ENCODE results near the gene CADPS.

CADPS gene

GRCh38 chr3:62805580-62806277, 69.5 kb downstream of the CADPS start:
- no peak for DNase-seq

GRCh38 chr3:62805106-62805505, 70.1 kb downstream of the CADPS start:
- no peak for DNase-seq

- no peak for DNase-seq
These were observed 71.9 kb downstream of the CADPS start for GRCh38 chr3:62803276-62803675.

GRCh38 chr3:62798000-62798399, 77.2 kb downstream of the CADPS start:
- DNase-seq = no peak

- DNase-seq = no peak
These were observed 78.1 kb downstream of the CADPS start for GRCh38 chr3:62797132-62797531.

- DNase-seq = no peak
These were observed 79.1 kb downstream of the CADPS start for GRCh38 chr3:62795978-62796657.

- DNase-seq = no peak
These were observed 81.3 kb downstream of the CADPS start for GRCh38 chr3:62793946-62794345.

GRCh38 chr3:62785384-62785783, 89.8 kb downstream of the CADPS start:
- no peak for DNase-seq

- DNase-seq = no peak
These were observed 94.1 kb downstream of the CADPS start for GRCh38 chr3:62781121-62781520.

- no peak for DNase-seq
These were observed 97.5 kb downstream of the CADPS start for GRCh38 chr3:62777674-62778073.

GRCh38 chr3:62777130-62777529, 98.1 kb downstream of the CADPS start:
- DNase-seq = no peak

- no peak for DNase-seq
These were observed 101.0 kb downstream of the CADPS start for GRCh38 chr3:62774221-62774620.

- DNase-seq = no peak
These were observed 103.7 kb downstream of the CADPS start for GRCh38 chr3:62771331-62772072.

GRCh38 chr3:62768896-62769295, 106.3 kb downstream of the CADPS start:
- no peak for DNase-seq

GRCh38 chr3:62761711-62762110, 113.5 kb downstream of the CADPS start:
- DNase-seq = no peak

- no peak for DNase-seq
These were observed 113.9 kb downstream of the CADPS start for GRCh38 chr3:62761311-62761710.

- DNase-seq = no peak
These were observed 116.7 kb downstream of the CADPS start for GRCh38 chr3:62758296-62759066.

GRCh38 chr3:62757045-62757444, 118.2 kb downstream of the CADPS start:
- no peak for DNase-seq

- no peak for DNase-seq
These were observed 119.9 kb downstream of the CADPS start for GRCh38 chr3:62755285-62755684.

- no peak for DNase-seq
These were observed 125.6 kb downstream of the CADPS start for GRCh38 chr3:62749657-62750056.

GRCh38 chr3:62749130-62749529, 126.1 kb downstream of the CADPS start:
- no peak for DNase-seq

GRCh38 chr3:62737449-62737848, 137.8 kb downstream of the CADPS start:
- DNase-seq = no peak

GRCh38 chr3:62735510-62735909, 139.7 kb downstream of the CADPS start:
- DNase-seq = no peak

Measured in activated CD4-positive, alpha-beta T cell treated with anti-CD3 and anti-CD28 coated beads for 1 hour (primary cell).